K562 (cell line): ENCODE data around the gene RPRML. TPM values are rescaled to one million over a fixed set of nuclear protein-coding genes. Genes with fewer than 3 reads are reported as not detected.
A peak's percentile ranks its signal among the peaks of the same experiment; 100 is the strongest.

ENCODE experiments used
- CBX2 ChIP-seq: fragments of 200-600 bp; sonication (generic); IDR thresholded peaks from one replicate; pipeline ENCODE4 v1.6.1; 2012; ENCODE audit warnings: mild to moderate bottlenecking, low read length, inconsistent platforms; ENCODE audit not compliant: insufficient read depth, poor library complexity, severe bottlenecking
- CTBP1 ChIP-seq: fragments of 450-650 bp; IDR thresholded peaks from 2 replicates; pipeline ENCODE4 v1.6.1; 2016; ENCODE audit warnings: borderline replicate concordance
- CXXC5 ChIP-seq: fragments of 250-450 bp; sonication (Bioruptor Pico); IDR thresholded peaks from 2 replicates; pipeline ENCODE4 v1.8.0; 2022; ENCODE audit warnings: inconsistent platforms, mild to moderate bottlenecking, moderate library complexity
- JUND ChIP-seq, 2 experiments: IDR thresholded peaks; 2 replicates in 1 of 2; 3 replicates in 1 of 2; pipeline ENCODE4 v1.6.1; 2011; ENCODE audit warnings: borderline replicate concordance in 2 of 2, low read depth in 2 of 2, low read length in 2 of 2, improper control_type of control experiment in 1 of 2, missing biosample characterization in 1 of 2, missing genetic modification characterization in 1 of 2, missing genetic modification reagents in 1 of 2
- MEF2D ChIP-seq: conservative IDR thresholded peaks from 2 replicates; pipeline ENCODE4 v1.6.1; 2016; ENCODE audit warnings: low read depth, missing genetic modification characterization, missing compliant biosample characterization
- PHF20 ChIP-seq: fragments of 450-650 bp; IDR thresholded peaks from 2 replicates; pipeline ENCODE4 v1.6.1; 2018; ENCODE audit not compliant: partially characterized antibody
- POLR2A ChIP-seq: fragments of 450-650 bp; conservative IDR thresholded peaks from 2 replicates; pipeline ENCODE4 v1.6.1; 2016
- POU5F1 ChIP-seq: fragments of 150-350 bp; IDR thresholded peaks from 2 replicates; pipeline ENCODE4 v1.6.1; 2014; ENCODE audit warnings: borderline replicate concordance, low read length, low read depth, mild to moderate bottlenecking; ENCODE audit not compliant: partially characterized antibody
- SAFB2 ChIP-seq: fragments of 200-400 bp; formaldehyde crosslinking; IDR thresholded peaks from 2 replicates; pipeline ENCODE4 v1.6.1; 2018; ENCODE audit warnings: borderline replicate concordance, low read length, low read depth, moderate library complexity; ENCODE audit not compliant: severe bottlenecking
- U2AF1 ChIP-seq: fragments of 200-400 bp; formaldehyde crosslinking; optimal IDR thresholded peaks from 2 replicates; pipeline ENCODE3; 2017; ENCODE audit warnings: mild to moderate bottlenecking, low read depth, low read length, moderate library complexity
- YY1 ChIP-seq, 3 experiments: IDR thresholded peaks; 2 replicates each; pipeline ENCODE4 v1.6.1; 2011; ENCODE audit warnings: low read length in 2 of 3, mild to moderate bottlenecking in 2 of 3, moderate library complexity in 2 of 3, borderline replicate concordance in 1 of 3, control low read depth in 1 of 3, low read depth in 1 of 3; ENCODE audit not compliant: insufficient read depth in 3 of 3, insufficient replicate concordance in 2 of 3, control insufficient read depth in 1 of 3, insufficient read length in 1 of 3; ENCODE audit errors: extremely low read depth in 1 of 3
- ZNF134 ChIP-seq: fragments of 250-450 bp; sonication (Bioruptor Pico); conservative IDR thresholded peaks from 2 replicates; pipeline ENCODE4 v1.4.0; 2020
- polyA plus RNA-seq, 8 experiments: library from polyadenylated mRNA; depleted of rRNA in 4 of 8; stranded (reverse) in 5 of 8; unstranded in 3 of 8; fragments of >200 nt; fragmentation: Nextera tagmentation in 2 of 8; fragmentation: Illumina TruSeq in 1 of 8; extraction: Ambion mirVana in 2 of 8; extraction: Trizol in 1 of 8; gene quantifications; 2 replicates each; pipeline versions ENCODE4 v1.2.1 to v1.2.3, GENCODE V29; 2011 to 2014; ENCODE audit warnings: inconsistent platforms in 1 of 8, missing spikeins in 1 of 8
- total RNA-seq, 7 experiments: library from RNA; depleted of rRNA in 6 of 7; stranded (reverse); fragments of >200 nt in 6 of 7; fragmentation: Illumina TruSeq in 2 of 7; extraction: Trizol in 2 of 7; gene quantifications; 2 replicates each; pipeline versions ENCODE4 v1.2.1 to v1.2.3, GENCODE V29; 2011 to 2021; ENCODE audit warnings: low replicate concordance in 1 of 7
- TF ChIP-seq, protein P1 (sequence below): IDR thresholded peaks from 2 replicates; pipeline ENCODE4 v1.6.1; 2011; ENCODE audit warnings: borderline replicate concordance, low read depth, mild to moderate bottlenecking, moderate library complexity, low read length; ENCODE audit not compliant: insufficient read depth, poor library complexity, severe bottlenecking
- TF ChIP-seq, protein P2 (sequence below), 2 experiments: fragments of 450-650 bp; IDR thresholded peaks; 2 replicates each; pipeline ENCODE4 v1.6.1; 2016; ENCODE audit warnings: mild to moderate bottlenecking in 2 of 2, borderline replicate concordance in 1 of 2, low read depth in 1 of 2, moderate library complexity in 1 of 2

The RPRML gene
- total and polyA plus RNA-seq, 9 of the 15 experiments (the other 6 are each of a cell fraction or from before 2014, with no cell fraction given) = not detected

DNA sequence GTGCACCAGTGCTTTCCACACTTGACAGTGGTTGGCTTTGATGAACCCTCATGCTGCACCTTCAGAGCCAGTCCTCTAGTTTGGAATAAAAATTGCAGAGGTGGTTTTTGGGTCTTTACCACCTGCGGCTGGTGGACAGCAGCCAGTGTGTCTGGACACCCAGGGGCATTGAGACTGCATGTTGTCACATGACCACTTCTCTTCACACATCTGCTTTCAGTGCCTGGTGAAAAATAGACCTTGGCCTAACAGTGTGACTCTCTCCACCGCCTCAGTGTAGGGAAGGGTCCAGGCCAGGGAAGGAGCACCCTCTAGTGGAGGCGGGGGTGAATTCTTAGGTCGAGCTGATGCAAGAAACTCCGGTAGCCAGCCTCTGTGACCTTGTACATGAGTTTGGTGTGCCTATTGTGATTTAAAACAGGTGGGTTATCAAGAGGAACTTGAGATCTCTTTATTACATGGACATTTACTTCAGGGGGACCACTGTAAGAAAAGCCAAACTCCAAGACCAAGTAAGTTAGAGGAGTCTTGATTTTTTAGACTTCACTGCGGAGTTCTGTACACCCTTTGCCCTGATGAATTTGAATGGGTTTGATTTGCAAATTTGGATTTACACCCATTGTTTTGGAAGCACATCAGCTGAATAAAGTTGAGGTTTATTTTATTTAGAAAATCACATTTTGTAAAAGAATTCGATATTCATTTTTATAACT lies 38.2 kb downstream of the RPRML start (continued):
- TF ChIP-seq, protein P1, sequence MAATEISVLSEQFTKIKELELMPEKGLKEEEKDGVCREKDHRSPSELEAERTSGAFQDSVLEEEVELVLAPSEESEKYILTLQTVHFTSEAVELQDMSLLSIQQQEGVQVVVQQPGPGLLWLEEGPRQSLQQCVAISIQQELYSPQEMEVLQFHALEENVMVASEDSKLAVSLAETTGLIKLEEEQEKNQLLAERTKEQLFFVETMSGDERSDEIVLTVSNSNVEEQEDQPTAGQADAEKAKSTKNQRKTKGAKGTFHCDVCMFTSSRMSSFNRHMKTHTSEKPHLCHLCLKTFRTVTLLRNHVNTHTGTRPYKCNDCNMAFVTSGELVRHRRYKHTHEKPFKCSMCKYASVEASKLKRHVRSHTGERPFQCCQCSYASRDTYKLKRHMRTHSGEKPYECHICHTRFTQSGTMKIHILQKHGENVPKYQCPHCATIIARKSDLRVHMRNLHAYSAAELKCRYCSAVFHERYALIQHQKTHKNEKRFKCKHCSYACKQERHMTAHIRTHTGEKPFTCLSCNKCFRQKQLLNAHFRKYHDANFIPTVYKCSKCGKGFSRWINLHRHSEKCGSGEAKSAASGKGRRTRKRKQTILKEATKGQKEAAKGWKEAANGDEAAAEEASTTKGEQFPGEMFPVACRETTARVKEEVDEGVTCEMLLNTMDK = peak; percentile 38
- TF ChIP-seq POU5F1 (no peak), CBX2 (no peak), SAFB2 (no peak), MEF2D (tag) (no peak), CTBP1 (0 out of 2 replicates have a peak, but pooled peaks have one; percentile 44), POLR2A (peak; percentile 48; the same call in 1 of the 2 replicates), PHF20 (no peak), CXXC5 (CRISPR knock-in tag) (no peak), ZNF134 (CRISPR knock-in tag) (no peak), JUND (IDR thresholded peaks at IDR 0.05; ENCODE audit: borderline replicate concordance, low read depth, low read length) (peak; percentile 50), JUND (tag; IDR thresholded peaks at IDR 0.05; ENCODE audit: borderline replicate concordance, low read depth, low read length) (peak; percentile 14; the same call in 1 of the 3 replicates), YY1 (IDR thresholded peaks at IDR 0.05; ENCODE audit: borderline replicate concordance in 1 of 3, control insufficient read depth in 1 of 3, extremely low read depth in 1 of 3, insufficient read depth in 3 of 3, insufficient read length in 1 of 3, insufficient replicate concordance in 2 of 3, low read depth in 1 of 3, low read length in 2 of 3) (peak in 1 of 3 experiments; percentile 24), U2AF1 (no peak)
- TF ChIP-seq, protein P2, sequence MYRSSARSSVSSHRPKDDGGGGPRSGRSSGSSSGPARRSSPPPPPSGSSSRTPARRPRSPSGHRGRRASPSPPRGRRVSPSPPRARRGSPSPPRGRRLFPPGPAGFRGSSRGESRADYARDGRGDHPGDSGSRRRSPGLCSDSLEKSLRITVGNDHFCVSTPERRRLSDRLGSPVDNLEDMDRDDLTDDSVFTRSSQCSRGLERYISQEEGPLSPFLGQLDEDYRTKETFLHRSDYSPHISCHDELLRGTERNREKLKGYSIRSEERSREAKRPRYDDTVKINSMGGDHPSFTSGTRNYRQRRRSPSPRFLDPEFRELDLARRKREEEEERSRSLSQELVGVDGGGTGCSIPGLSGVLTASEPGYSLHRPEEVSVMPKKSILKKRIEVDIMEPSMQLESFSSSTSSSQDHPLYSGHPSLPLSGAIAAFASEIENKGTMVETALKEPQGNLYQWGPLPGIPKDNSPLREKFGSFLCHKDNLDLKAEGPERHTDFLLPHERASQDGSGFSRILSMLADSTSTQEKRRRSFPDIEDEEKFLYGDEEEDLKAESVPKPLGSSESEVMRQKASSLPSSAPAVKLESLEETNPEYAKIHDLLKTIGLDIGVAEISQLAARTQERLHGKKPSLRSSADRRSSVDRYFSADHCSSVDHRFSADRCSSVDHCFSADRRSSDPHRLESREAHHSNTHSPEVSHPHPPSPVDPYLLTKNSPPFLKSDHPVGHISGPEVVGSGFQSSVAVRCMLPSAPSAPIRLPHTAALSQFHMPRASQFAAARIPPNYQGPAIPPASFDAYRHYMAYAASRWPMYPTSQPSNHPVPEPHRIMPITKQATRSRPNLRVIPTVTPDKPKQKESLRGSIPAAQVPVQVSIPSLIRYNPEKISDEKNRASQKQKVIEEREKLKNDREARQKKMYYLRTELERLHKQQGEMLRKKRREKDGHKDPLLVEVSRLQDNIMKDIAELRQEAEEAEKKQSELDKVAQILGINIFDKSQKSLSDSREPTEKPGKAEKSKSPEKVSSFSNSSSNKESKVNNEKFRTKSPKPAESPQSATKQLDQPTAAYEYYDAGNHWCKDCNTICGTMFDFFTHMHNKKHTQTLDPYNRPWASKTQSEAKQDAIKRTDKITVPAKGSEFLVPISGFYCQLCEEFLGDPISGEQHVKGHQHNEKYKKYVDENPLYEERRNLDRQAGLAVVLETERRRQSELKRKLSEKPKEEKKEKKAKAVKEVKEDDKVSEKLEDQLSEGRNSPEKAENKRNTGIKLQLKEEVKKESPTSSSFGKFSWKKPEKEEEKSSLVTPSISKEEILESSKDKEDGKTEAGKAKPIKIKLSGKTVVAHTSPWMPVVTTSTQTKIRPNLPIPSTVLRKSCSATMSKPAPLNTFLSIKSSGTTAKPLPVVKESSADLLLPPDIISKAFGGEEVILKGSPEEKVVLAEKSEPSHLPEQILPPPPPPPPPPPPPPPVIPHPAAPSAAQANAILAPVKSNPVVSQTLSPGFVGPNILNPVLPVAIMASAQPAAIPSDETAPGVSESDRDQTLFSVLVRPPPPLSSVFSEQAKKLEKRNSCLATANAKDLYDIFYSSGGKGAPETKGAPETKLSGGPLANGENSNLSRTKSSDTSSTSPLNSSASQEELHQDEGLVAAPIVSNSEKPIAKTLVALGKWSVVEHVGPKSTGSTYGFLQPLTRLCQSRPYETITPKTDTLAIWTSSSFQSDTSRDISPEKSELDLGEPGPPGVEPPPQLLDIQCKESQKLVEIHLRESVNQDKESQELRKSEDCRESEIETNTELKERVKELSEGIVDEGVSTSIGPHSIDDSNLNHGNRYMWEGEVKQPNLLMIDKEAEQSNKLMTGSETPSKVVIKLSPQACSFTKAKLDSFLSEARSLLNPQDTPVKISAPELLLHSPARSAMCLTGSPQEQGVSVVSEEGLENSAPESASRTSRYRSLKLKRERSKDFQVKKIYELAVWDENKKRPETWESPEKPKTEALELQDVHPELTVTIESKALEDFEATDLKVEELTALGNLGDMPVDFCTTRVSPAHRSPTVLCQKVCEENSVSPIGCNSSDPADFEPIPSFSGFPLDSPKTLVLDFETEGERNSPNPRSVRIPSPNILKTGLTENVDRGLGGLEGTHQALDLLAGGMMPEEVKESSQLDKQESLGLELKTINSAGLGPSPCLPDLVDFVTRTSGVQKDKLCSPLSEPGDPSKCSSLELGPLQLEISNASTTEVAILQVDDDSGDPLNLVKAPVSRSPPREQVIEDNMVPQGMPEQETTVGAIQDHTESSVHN (IDR thresholded peaks at IDR 0.05; ENCODE audit: borderline replicate concordance in 1 of 2, low read depth in 1 of 2) = no peak
